ENCODE results near the gene SLC22A8. TPM values are rescaled to one million over a fixed set of nuclear protein-coding genes. Genes with fewer than 3 reads are reported as not detected.

SLC22A8 gene
- total and polyA plus RNA-seq, 12 donors = not detected

DNA sequence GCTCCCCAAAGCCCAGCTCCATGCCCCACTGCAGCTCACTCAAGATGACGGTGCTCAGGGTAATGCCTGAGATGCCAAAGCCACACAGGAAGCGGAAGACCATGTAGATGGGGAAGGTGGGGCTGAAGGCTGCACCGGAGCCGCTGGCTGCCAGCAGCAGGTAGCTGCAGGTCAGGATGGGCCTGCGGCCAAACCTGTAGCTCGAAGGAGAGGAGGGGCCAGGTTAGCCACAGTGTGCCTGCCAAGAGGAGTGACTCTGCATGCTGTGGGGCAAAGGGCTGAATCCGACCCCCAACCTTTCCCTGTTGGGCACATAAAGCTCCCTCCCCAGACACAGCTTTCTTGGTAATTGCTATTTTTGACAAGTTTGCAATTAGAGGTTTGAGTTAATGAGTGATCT lies 16.0 kb downstream of the SLC22A8 start:
- WGBS, 4 donors = 66 to 77% (median 72%) methylated on average over 4 to 7 of the region's 7 CpGs

DNA sequence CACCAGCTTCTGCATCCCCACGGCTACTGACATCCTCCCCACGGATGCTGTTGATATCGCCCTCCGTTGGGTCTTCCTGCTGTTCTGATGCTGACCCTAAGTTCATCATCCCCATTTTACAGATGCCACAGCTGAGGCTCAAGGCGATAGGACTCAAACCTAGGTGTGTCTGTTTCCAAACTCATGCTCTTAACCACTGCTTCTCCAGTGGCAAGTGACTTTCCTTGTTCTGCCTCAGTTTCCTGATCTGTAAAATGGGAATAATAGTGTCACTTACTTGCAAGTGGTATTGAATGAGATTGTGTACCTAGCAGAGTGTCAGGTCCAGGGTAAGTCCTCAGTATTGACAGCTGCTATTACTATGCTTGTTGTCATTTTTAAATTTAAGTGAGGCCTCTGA lies 16.5 kb downstream of the SLC22A8 start:
- H3K27me3 ChIP-seq = no peaks in the 10 kb centered on the region
- H3K9me3 ChIP-seq (replicated peaks in 1 of 3) = no peaks in the 10 kb centered on the region
- no peak for DNase-seq
- no peak overlapping the region for H3K27ac ChIP-seq
- H3K36me3 ChIP-seq (replicated peaks in 1 of 2) = no peaks in the 10 kb centered on the region
- 86 to 92% (median 89%) methylated on average over 5 of the region's 5 CpGs for WGBS, 4 donors
- H3K4me3 ChIP-seq = no peak overlapping the region
- H3K4me1 ChIP-seq (replicated peaks in 1 of 2) = no peaks in the 10 kb centered on the region
- intact Hi-C loops (cut with DNase I) = no loop called here
- TF ChIP-seq, protein P1, sequence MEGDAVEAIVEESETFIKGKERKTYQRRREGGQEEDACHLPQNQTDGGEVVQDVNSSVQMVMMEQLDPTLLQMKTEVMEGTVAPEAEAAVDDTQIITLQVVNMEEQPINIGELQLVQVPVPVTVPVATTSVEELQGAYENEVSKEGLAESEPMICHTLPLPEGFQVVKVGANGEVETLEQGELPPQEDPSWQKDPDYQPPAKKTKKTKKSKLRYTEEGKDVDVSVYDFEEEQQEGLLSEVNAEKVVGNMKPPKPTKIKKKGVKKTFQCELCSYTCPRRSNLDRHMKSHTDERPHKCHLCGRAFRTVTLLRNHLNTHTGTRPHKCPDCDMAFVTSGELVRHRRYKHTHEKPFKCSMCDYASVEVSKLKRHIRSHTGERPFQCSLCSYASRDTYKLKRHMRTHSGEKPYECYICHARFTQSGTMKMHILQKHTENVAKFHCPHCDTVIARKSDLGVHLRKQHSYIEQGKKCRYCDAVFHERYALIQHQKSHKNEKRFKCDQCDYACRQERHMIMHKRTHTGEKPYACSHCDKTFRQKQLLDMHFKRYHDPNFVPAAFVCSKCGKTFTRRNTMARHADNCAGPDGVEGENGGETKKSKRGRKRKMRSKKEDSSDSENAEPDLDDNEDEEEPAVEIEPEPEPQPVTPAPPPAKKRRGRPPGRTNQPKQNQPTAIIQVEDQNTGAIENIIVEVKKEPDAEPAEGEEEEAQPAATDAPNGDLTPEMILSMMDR (IDR thresholded peaks at IDR 0.05) = no peak

More for the DNA sequence above, 16.0 kb downstream of the SLC22A8 start:
- no peaks in the 10 kb centered on the region for H3K27me3 ChIP-seq
- DNase-seq = no peak
- H3K4me3 ChIP-seq = no peak overlapping the region
- no peaks in the 10 kb centered on the region for H3K9me3 ChIP-seq (replicated peaks in 1 of 3)
- no peak for TF ChIP-seq POLR2A (IDR thresholded peaks at IDR 0.05)
- TF ChIP-seq, protein P1 (IDR thresholded peaks at IDR 0.05) = no peak
- no peaks in the 10 kb centered on the region for H3K4me1 ChIP-seq (replicated peaks in 1 of 2)
- no peaks in the 10 kb centered on the region for H3K36me3 ChIP-seq (replicated peaks in 1 of 2)
- intact Hi-C loops (cut with DNase I) = no loop called here
- no peak overlapping the region for H3K27ac ChIP-seq

DNA sequence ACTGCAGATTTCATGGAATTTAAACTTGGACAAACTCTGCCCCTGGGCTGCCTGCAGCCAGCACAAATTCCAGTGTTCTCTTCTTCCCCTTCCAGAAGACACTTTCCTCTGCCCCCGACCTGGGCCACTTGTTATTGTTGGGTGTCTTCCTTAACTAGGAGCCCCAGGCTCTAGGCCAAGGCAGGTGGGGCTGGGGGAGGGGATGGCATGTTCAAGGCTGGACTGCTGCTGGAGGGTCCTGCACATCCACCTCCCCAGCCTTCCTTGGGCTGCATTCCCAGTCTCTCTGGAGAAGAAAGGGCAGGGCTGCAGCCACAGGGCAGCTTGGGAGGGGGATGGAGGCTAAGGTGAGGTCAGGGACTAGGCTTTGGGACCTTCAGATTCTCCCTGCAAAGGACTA lies 19.4 kb downstream of the SLC22A8 start:
- Histone ChIP-seq H3K27me3 (no peaks in the 10 kb centered on the region), H3K36me3 (replicated peaks in 1 of 2) (no peaks in the 10 kb centered on the region), H3K4me3 (no peak overlapping the region), H3K9me3 (replicated peaks in 1 of 3) (no peaks in the 10 kb centered on the region), H3K4me1 (replicated peaks in 1 of 2) (no peaks in the 10 kb centered on the region), H3K27ac (no peak overlapping the region)
- 48 to 71% (median 53%) methylated on average over 1 of the region's 1 CpG; no CpG with 5 or more reads in 1 of the 4 donors for WGBS, 4 donors
- intact Hi-C loops (cut with DNase I) = no loop called here
- DNase-seq = no peak
- no peak for TF ChIP-seq POLR2A (IDR thresholded peaks at IDR 0.05)
- TF ChIP-seq, protein P1 (IDR thresholded peaks at IDR 0.05) = no peak

DNA sequence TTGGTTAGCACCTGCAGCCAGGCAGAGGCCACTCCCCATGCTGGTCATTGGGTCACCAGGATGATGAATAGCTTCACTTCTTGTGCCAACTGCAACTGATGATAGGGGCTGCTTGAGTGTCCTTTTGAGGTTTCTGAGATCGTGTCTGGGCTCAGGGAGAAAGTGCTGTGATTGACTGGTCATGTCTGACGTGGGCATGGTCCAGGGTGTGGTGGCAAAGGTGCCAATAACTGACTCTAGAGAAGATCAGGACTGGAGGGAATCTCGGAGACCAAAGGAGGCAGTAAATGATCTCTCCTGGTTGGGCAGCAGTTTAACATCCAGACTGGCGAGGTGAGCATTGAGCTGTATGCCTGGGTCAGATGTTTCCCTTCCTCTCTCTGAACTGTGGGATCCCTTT lies 20.9 kb downstream of the SLC22A8 start:
- H3K9me3 ChIP-seq (replicated peaks in 1 of 3) = no peaks in the 10 kb centered on the region
- H3K27ac ChIP-seq = no peak overlapping the region
- H3K36me3 ChIP-seq (replicated peaks in 1 of 2) = no peaks in the 10 kb centered on the region
- no peak overlapping the region for H3K4me3 ChIP-seq
- TF ChIP-seq, protein P1 (IDR thresholded peaks at IDR 0.05) = no peak
- no peak for TF ChIP-seq POLR2A (IDR thresholded peaks at IDR 0.05)
- WGBS, 4 donors = 66 to 80% (median 73%) methylated on average over 4 of the region's 4 CpGs
- intact Hi-C loops (cut with DNase I) = no loop called here
- H3K4me1 ChIP-seq (replicated peaks in 1 of 2) = no peaks in the 10 kb centered on the region
- no peak for DNase-seq
- no peaks in the 10 kb centered on the region for H3K27me3 ChIP-seq

Measured in adrenal gland (tissue), 12 donors.